GM21367 (cell line): ENCODE measurements around the gene PIK3CD.

ENCODE experiments used
- ATAC-seq: cut with Tn5 transposase; IDR thresholded peaks from one replicate; pipeline ENCODE4 v1.9.1; 2021; ENCODE audit not compliant: unreplicated experiment

Gene PIK3CD

DNA sequence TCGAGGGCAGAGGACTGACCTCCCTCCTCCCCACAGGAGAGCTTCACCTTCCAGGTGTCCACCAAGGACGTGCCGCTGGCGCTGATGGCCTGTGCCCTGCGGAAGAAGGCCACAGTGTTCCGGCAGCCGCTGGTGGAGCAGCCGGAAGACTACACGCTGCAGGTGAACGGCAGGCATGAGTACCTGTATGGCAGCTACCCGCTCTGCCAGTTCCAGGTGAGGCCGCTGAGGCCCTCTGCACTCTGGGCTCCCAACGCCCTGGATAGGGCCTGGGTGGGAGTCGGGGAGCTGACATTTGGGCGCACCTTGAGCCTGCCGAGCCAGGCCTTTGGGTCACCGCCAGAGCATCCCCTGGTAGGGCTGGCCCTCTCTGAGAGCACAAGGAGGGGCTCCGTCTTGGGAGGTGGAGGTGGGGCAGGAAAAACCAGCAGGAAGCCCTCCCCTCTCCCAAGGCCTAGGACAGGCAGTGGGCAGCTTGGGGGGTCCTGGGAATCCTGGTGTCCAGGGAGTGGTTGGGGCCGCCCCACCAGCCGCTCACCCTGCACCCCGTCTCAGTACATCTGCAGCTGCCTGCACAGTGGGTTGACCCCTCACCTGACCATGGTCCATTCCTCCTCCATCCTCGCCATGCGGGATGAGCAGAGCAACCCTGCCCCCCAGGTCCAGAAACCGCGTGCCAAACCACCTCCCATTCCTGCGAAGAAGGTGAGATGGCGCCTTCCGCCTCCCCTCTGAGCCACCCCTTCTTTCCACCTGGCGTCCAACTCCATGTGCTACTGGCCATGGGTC, 65.1 kb downstream of the PIK3CD start:
- no peak for ATAC-seq

DNA sequence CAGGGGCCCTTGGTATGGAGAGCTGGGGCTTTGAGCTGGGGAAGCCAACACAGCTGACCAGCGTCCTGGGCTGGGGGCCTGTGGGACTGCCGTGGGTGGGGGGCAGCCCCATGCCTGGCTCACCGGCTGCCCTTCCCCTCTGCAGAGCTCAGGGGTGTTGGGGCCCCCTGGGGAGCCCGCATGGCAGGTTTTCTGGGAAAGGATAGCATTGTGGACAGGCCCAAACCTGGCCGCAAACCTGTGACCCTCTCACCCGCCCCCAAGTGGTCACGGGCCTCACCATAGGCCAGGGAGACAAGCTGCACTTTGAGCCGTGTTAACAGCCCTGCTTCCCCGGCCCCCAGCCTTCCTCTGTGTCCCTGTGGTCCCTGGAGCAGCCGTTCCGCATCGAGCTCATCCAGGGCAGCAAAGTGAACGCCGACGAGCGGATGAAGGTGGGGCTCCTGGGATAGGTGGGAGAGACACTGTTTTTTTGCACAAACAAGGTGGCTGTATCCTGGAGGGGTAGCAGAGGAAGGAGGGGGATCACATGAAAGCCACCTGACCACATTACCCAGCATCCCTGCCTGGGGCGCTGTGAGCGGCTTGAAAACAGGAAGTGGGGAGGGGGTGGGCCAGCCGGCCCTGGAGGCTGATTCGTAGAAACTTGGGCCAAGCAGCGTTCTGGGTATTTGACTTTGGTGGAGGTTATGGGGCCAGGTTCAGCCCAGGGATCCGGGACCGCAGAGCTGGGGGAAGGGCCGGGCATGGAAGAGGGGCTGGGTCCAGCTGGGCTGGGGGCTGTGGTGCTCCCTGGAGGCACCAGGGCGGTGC, 65.9 kb downstream of the PIK3CD start:
- ATAC-seq, result peak; percentile 40

DNA sequence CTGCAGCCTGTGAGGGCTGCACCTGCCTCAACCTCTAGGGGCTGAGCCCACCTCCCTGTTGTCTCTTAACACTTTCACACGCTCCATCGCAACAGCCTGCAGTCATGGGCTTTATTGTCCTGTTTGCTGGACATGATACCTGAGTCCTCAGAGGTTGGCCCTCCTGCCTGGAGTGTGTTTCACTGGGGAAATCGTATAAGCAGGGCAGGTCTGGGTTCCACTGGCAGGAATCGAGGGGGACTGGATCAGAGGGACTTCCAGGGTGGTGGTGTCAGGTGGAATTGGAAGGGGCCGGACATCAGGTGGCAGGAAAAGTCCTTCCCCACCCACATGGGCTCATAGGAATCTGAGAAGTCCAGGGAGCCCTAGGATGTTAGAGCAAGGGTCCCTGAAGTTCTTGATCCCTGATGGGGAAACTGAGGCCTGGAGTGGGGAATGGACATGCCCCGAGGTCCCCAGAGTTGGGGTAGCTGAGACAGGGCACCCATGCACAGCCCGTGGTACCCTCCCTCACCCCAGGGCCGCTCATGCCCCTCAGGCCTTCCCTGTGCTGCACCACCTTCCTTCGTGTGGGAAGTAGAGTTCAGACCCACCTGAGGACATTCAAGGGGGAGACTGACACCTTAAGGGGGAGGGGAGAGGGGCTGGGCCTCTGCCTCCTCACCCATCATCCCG, 66.6 kb downstream of the PIK3CD start:
- no peak for ATAC-seq

DNA sequence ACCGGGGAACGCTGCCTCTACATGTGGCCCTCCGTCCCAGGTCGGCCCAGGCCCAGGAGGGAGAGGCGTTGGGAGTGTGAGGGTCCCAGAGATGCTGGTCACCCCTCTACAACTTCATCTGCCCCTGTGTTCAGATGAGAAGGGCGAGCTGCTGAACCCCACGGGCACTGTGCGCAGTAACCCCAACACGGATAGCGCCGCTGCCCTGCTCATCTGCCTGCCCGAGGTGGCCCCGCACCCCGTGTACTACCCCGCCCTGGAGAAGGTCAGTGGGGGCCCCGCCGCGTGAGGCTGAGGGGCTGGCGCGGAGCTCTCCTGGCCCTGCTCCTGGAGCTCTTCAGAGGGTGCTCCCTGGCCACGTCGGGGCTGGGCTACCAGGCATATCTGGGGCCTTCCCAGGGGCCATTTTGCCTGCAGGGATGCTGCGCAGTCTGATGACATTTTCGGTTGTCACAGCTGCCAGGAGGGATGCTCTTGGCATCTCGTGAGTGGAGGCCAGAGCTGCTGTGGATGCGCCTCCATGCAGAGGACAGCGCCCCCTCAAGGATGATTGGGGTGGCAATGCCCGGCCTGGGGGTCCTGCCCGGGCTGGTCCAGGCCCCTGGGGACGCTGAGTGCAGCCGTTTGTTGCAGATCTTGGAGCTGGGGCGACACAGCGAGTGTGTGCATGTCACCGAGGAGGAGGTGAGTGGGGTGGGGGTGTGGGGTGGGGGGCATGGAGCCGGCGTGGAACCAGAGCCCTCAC, 68.6 kb downstream of the PIK3CD start:
- no peak for ATAC-seq

DNA sequence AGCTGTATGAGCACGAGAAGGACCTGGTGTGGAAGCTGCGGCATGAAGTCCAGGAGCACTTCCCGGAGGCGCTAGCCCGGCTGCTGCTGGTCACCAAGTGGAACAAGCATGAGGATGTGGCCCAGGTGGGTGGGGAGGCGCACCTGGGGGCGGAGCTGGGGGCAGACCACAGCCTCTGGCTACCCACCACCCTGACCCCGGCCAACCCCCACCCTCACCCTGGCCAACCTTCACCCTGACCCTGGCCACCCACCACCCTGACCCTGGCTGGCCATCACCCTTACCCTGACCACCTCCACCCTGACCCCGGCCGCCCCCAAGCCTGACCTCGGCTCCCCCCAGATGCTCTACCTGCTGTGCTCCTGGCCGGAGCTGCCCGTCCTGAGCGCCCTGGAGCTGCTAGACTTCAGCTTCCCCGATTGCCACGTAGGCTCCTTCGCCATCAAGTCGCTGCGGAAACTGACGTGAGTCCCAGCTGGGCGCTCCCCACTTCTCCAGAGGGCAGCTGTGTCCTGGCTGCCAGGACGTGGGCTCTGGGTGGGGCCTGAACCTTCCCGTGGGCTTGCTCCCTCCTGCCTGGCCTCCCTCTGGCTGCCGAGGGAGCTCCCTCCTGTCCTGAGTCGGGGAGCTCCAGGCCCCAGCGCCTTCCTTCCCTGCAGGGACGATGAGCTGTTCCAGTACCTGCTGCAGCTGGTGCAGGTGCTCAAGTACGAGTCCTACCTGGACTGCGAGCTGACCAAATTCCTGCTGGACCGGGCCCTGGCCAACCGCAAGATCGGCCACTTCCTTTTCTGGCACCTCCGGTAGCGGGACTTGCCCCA, 69.5 kb downstream of the PIK3CD start:
- ATAC-seq, result no peak

DNA sequence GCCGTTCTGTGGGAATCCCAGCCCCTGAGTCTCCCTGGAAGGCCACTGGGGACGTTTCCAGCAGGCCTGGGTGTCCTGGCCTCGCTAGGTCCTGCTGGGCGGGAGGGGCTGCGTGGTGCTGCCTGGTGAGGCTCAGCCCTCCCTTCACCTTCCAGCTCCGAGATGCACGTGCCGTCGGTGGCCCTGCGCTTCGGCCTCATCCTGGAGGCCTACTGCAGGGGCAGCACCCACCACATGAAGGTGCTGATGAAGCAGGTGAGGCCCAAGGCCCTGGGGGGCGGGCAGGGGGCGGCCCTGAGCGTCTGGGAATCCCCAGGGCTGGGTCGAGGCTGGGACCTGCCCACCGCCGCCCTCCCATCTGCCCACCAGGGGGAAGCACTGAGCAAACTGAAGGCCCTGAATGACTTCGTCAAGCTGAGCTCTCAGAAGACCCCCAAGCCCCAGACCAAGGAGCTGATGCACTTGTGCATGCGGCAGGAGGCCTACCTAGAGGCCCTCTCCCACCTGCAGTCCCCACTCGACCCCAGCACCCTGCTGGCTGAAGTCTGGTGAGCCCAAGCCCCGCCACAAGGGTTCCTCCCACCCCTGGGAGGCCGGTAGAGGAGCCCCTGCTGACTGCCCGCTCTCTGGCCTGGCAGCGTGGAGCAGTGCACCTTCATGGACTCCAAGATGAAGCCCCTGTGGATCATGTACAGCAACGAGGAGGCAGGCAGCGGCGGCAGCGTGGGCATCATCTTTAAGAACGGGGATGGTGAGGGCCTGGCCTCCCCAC, 70.3 kb downstream of the PIK3CD start:
- no peak for ATAC-seq

DNA sequence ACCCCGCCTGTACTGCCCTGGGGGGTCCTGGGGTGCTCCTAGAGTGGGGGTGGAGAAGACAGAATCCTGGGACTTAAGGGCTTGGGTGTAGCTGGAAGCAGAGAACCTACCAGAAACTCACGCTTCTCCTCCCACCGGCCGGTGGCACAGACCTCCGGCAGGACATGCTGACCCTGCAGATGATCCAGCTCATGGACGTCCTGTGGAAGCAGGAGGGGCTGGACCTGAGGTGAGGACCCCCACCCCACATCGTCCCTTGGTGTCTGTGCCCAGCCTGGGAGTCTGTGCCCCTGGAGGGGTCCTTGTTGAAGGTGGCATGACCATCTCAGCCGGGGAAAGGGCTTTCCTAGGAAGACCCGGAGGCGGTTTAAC, 70.8 kb downstream of the PIK3CD start:
- ATAC-seq, result no peak

DNA sequence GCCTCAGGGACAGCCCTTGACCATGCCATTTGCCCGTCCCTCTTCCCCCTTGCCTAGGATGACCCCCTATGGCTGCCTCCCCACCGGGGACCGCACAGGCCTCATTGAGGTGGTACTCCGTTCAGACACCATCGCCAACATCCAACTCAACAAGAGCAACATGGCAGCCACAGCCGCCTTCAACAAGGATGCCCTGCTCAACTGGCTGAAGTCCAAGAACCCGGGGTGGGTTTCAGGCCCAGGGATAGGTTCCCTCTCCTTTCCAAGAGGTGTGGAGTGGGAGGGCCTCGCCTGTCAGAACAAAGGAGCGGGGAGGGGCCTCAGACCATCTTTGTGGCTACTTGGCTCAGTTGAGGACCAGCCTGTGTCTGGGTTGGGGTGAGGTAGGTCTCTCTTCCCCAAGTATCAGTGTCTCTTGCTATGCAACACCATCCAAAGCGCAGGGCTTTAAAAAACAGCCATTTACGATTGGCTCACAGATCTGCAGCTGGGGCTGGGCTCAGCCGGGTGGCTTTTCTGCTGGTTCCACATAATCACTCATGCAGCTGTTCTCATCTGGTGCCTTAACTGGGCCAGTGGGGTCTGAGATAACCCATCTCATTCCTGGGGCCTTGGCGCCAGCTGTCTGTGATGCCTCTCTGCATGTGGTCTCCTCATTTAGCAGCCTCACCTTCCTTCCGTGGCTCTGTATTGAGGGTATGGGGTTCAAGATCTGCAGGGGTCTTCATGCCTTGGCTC, 71.7 kb downstream of the PIK3CD start:
- ATAC-seq, result no peak

DNA sequence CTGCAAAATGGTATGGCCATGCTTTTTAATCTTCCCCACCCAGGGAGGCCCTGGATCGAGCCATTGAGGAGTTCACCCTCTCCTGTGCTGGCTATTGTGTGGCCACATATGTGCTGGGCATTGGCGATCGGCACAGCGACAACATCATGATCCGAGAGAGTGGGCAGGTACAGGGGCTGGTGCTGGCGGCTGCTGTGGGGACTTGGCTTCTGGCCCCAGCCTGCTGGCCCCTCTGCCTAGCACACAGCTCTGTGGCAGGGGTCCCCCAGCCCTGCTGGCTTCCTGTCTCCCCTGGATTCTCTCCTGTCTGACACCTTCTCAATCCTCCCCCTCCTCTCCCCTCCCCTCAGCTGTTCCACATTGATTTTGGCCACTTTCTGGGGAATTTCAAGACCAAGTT, 72.4 kb downstream of the PIK3CD start:
- no peak for ATAC-seq

DNA sequence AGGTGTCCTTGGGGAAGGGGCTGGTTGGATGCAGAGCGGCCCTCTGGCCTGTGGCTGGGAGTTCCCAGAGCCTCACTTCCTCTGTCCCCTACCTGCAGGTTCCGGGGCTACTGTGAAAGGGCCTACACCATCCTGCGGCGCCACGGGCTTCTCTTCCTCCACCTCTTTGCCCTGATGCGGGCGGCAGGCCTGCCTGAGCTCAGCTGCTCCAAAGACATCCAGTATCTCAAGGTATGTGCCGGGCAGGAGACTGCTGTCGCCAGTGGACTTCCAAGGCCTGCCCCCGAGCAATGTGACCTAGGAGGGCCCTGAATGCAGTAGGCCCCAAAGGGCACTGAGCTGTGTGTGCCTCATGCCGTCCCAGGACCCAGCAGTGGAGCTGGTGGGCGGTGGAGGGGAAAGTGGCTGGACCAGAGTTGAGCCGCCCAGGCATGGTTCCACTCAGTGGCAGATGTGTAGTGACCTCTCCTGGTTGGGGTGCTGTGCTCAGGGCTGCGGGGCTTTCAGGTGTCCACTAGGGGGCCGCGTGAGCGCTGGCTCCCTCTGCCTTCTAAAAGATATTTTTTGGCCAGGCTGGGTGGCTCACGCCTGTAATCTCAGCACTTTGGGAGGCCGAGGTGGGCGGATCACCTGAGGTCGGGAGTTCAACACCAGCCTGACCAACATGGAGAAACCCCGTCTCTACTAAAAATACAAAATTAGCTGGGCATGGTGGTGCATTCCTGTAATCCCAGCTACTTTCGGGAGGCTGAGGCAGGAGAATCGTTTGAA, 73.4 kb downstream of the PIK3CD start:
- ATAC-seq, result no peak

DNA sequence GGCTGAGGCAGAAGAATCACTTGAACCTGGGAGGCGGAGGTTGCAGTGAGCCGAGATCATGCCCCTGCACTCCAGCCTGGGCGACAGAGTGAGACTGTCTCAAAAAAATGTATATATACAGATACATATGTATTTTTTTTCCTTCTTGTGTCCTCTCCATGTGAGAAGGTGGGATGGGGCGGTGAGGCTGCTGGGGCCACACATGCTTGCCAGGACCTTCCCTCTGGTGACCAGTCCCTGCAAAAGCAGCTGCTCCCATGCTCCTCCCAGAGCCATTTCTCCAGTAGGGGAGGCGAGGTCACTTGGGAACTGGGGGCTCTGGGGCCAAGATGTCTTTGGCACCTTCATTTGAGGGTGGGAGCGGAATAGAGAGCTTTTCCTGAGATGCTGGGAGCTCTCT, 74.9 kb downstream of the PIK3CD start:
- ATAC-seq, result no peak

DNA sequence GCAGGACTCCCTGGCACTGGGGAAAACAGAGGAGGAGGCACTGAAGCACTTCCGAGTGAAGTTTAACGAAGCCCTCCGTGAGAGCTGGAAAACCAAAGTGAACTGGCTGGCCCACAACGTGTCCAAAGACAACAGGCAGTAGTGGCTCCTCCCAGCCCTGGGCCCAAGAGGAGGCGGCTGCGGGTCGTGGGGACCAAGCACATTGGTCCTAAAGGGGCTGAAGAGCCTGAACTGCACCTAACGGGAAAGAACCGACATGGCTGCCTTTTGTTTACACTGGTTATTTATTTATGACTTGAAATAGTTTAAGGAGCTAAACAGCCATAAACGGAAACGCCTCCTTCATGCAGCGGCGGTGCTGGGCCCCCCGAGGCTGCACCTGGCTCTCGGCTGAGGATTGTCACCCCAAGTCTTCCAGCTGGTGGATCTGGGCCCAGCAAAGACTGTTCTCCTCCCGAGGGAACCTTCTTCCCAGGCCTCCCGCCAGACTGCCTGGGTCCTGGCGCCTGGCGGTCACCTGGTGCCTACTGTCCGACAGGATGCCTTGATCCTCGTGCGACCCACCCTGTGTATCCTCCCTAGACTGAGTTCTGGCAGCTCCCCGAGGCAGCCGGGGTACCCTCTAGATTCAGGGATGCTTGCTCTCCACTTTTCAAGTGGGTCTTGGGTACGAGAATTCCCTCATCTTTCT, 75.5 kb downstream of the PIK3CD start:
- no peak for ATAC-seq

DNA sequence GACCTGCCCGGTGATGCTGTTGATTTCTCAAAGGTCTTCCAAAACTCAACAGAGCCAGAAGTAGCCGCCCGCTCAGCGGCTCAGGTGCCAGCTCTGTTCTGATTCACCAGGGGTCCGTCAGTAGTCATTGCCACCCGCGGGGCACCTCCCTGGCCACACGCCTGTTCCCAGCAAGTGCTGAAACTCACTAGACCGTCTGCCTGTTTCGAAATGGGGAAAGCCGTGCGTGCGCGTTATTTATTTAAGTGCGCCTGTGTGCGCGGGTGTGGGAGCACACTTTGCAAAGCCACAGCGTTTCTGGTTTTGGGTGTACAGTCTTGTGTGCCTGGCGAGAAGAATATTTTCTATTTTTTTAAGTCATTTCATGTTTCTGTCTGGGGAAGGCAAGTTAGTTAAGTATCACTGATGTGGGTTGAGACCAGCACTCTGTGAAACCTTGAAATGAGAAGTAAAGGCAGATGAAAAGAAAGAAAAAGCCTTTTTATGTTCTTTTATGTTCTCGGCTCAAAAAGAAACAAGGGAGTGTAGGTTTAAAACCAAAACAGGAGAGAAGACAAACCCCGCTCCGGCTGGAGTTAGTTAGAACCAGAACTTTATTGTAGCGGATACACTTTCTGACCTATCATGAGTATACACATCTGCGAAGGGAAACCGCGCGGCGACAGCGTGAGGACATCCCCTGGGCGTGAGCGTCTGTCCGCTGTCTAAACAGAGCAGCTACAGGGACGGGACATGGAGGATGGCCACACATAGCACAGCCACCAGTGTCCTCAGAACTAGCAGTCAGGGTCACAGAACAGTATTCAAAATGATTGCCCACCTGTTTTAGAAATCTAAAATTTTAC, 77.1 kb downstream of the PIK3CD start:
- no peak for ATAC-seq

DNA sequence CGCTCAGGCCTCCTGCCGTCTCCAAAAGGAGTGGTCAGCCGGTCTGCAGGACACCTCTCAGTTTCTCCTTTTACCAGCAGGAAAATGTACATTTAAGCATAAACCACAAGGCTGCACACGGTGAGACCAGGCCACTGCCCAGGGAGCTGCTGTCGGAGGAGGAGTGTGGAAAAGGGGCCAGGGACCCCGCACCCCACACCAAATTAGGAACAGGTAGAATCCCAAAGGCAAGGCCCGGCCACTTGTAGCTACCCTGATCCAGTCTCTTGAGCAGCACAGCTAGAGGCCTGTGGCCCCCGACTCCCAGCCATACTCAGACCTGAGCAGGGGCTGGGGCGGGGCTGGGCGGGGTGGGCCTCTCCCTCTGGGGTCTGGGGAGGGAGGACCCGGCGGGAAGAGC, 78.0 kb downstream of the PIK3CD start:
- ATAC-seq, result no peak

DNA sequence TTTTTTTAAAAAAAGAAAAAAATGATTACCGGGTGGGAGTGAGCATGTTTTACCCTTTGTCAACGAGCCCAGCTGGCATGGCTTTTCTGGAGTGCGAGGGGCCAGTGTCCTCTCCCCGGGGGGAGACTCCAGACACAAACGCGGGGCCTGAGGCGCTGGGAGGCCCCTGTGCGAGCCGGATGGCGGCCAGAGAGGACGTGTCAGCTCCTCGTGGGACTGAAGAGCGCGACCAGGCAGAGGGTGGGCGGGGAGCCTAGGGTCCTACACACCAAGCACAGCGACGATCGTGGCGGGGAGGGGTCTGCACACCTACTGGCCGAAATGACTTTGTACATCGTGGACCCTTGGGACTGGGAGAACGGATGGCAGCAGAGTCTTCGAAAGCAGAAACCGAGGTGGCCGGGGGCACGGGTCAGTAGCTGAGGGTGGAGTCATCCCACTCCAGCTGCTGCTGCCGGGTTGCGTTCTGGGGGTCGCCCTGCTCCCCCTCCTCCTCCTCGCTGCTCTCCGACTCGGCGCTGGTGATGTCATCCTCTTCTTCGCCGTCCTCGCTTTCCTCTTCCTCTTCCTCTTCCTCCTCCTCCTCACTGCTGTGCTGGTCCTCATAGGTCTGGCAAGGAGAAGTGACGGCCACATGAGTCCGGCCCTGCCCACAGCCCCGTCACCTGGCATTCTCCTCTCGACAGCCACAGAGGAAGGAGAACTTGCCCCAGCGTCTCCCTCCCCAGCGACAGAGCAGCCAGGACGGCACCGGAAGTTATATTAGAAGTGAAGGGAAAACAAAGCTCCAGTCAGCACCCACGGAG, 78.8 kb downstream of the PIK3CD start:
- ATAC-seq, result no peak

DNA sequence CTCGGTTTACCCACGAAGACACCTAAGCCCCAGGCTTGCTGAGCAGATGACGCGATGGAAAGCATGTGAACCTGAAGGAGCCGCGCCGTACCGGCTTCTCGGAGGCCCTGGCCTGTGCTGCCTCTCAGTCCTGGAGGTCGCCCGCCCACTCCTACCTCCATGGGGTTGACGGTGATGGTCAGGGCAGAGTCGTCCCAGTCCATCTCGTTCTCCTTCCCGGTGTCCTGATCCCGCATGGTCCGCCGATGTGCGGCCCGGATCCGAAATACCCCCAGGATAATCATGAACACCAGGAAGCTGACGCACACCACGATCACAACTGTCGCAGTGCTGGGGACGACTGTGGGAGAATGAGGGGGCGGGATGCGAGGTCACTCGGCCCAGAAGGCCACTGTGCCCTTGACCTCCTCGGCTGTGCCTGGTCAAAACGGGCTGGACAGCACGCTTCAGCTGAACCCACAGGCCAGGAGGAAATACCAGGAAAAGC, 79.6 kb downstream of the PIK3CD start:
- no peak for ATAC-seq
